Muscle of arm (tissue), 12 donors: ENCODE results near the gene ZFAND2B. TPM values are rescaled to one million over a fixed set of nuclear protein-coding genes. Genes with fewer than 3 reads are reported as not detected.

ENCODE experiments used
- DNase-seq: peaks from one replicate; pipeline ENCODE4 v3.0.0-alpha.2; 2013
- polyA plus RNA-seq, 12 donors: library from polyadenylated mRNA; unstranded; fragments of 120-200 nt; gene quantifications; one replicate each; pipeline ENCODE4 v1.2.1, GENCODE V29; 2013; ENCODE audit not compliant: insufficient read length in 12 of 12

The ZFAND2B gene
- polyA plus RNA-seq, 12 donors, result 16.5 to 36.6 (median 24.2) TPM; not detected in 1

DNA sequence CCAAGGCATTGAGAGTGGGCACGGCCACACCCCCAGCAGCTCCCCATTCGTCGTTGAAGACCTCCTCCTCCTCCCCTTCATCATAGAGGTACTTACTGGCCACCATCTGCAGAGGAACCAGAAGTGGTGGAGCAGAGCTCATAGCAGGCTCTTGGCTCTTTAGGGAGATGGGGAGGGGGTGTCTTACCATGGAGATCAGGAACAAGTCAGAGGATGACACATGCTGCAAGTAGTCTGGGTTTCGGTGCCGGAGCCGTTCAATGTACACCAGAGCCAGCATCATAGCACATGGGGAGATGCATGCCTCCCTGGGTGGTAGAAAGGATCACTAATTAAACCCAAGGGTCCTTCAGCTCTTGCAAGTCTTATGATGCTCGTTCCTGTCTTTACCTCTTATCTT lies 31.8 kb upstream of the ZFAND2B start:
- DNase-seq, result no peak

DNA sequence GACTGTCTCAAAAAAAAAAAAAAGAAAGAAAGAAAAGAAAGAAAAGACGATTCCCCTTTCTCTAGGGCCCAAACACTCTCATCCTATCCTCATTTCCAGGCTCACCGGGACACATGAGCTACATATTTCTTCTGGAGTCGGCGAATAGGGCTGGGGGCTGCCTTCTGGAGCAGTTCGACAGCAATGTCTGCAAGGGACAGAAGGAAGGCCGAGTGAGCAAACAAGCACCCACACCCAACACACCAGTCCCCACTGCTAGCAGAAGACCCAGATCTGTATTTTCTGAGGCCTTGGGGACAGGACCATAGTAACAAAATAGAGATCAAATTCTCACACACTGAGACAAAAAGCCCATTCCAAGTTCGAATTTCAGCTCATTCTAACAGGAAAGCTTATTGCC lies 31.1 kb upstream of the ZFAND2B start:
- DNase-seq, result no peak

GRCh38 chr2:219175928-219176817 lies 30.4 kb upstream of the ZFAND2B start:
- peak; percentile 11 for DNase-seq

DNA sequence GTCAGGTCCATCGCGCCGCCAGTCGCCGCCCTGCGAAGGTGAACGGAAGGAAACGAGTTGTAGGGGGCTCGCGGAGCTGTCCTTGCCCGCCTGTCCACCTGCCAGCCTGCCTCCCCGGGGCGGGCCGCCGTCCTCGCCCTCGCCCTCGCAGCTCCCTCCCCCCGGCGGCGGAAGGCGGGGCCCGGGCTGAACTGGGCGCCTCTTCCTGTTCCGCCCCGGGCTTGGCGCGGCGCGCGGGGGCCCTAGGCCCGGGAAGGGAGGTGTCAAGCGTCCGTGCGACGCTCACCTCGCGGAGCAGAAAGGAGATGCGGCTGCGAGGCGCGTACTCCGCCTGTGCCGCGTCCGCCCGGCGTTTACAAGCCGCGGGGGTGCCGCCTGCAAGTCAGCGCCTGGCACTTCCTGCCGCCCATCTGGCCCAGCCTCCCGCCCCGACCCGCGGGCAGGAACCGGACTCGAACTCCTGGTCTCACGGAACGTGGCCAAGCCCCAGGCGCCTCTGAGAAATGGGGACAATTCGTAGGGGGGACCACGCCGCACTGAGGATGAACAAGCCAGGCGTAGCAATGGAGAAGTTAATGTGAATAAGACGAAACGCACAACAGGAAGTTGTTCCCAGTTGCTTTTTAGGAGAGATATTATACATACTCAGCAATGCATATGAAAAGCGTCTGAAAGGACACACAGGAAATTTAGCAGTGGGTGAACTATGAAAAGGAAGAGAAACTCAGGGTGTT lies 29.6 kb upstream of the ZFAND2B start, which contains the start of gene CNPPD1:
Gene CNPPD1 (minus strand): TSS at position 108 of the 734 bp plus-strand sequence. CDS start 97 bp downstream, at position 11.
- peak; percentile 84 for DNase-seq

DNA sequence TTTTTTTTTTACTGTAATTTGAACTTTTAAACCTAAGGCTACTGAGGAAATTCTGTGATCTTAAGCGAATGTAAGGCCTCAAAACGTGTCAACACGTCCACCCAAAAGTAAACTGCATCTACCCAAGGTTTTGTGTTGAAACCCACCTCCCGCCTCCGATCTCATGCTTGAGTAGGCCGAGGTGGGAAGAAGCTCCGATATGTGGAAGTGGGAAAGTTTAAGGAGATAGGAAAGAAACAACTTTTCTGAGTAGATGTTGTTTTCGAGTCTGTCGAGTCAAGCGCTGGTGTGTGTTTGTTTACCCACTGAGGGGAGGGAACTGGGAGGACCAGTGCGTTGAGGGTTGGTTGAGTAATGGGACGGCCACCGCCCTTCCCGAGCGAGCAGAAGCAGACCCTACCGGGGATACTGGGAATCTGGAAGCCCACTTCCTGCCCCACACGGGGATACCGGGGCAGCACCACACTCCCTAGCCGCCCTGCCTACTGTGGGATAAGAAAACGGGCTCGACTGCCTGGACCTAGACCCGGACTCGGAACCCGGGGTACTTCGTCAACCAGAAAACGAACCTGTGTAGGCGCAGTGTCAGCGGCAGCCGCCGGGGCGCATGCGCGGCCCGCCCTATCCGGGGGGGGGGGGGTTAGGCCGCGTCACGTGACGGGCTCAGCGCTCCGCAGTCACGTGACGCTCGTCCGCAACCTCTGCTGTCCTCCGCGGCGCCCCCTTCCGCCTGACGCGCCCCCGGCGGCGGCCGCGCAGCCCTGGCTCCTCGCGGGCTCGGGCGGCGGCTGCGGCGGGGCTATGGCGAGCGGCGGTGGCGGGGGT lies 28.8 kb upstream of the ZFAND2B start, which contains the start of gene RETREG2:
Gene RETREG2 (plus strand): TSS at position 724 of the 825 bp plus-strand sequence. CDS start 78 bp downstream, at position 802.
- DNase-seq, result peak; percentile 93

DNA sequence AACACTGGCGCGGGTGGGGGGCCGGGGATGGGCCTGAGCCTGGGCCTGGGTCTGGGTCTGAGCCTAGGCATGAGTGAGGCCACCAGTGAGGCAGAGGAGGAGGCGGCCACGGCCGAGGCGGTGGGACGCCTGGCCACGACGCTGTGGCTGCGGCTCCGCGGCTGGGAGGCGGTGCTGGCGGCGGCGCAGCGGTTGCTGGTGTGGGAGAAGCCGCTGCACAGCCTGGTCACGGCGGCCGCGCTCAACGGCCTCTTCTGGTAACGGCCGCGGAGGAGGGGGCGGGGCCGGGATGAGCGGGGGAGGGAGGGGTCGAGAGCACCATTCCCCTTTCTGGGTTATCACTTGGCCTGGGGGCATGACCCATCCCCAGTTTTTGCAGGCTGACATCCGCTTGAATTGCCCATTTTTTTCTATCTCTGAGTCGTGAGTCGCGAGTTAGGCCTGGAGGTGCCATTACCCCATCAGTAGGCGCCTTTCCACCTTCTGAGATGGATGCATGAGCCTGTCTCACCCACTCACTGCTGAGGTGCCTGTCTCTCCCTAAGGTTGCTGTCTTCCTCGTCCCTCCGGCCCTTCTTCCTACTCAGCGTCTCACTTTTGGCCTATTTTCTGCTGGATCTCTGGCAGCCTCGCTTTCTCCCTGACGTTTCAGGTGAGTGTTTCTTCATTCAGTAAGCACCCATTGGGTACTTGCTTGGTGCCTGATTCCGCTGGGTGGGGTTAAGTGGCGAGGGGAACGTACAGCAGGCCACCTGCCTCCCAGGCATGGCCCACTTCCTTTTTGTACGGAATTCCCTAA lies 28.0 kb upstream of the ZFAND2B start:
- peak; percentile 20 for DNase-seq

GRCh38 chr2:219179601-219180465 lies 26.7 kb upstream of the ZFAND2B start:
- DNase-seq, result no peak

GRCh38 chr2:219180961-219181360 lies 25.6 kb upstream of the ZFAND2B start:
- DNase-seq, result no peak

GRCh38 chr2:219181531-219181930 lies 25.1 kb upstream of the ZFAND2B start:
- no peak for DNase-seq

DNA sequence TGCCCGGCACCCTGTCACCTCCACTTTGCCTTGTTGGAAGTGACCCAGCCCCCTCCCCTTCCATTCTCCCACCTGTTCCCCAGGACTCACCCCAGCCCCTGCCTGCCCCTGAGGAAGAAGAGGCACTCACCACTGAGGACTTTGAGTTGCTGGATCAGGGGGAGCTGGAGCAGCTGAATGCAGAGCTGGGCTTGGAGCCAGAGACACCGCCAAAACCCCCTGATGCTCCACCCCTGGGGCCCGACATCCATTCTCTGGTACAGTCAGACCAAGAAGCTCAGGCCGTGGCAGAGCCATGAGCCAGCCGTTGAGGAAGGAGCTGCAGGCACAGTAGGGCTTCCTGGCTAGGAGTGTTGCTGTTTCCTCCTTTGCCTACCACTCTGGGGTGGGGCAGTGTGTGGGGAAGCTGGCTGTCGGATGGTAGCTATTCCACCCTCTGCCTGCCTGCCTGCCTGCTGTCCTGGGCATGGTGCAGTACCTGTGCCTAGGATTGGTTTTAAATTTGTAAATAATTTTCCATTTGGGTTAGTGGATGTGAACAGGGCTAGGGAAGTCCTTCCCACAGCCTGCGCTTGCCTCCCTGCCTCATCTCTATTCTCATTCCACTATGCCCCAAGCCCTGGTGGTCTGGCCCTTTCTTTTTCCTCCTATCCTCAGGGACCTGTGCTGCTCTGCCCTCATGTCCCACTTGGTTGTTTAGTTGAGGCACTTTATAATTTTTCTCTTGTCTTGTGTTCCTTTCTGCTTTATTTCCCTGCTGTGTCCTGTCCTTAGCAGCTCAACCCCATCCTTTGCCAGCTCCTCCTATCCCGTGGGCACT lies 24.0 kb upstream of the ZFAND2B start:
- no peak for DNase-seq

DNA sequence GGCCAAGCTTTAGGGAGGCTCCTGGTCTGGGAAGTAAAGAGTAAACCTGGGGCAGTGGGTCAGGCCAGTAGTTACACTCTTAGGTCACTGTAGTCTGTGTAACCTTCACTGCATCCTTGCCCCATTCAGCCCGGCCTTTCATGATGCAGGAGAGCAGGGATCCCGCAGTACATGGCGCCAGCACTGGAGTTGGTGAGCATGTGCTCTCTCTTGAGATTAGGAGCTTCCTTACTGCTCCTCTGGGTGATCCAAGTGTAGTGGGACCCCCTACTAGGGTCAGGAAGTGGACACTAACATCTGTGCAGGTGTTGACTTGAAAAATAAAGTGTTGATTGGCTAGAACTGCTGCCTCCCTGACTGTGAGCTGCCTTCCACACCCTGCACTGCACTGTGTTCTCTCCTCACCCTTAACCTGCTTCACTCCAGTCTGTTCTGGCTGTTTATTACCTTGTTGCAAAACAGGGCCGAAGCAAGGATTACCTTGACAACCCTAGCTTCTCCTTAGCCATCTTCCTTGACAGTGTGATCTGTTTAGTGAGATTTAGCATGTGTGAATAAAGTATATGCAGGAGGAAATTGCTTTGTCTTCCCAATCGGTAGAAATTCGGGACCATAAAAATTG lies 23.3 kb upstream of the ZFAND2B start:
- DNase-seq, result no peak

DNA sequence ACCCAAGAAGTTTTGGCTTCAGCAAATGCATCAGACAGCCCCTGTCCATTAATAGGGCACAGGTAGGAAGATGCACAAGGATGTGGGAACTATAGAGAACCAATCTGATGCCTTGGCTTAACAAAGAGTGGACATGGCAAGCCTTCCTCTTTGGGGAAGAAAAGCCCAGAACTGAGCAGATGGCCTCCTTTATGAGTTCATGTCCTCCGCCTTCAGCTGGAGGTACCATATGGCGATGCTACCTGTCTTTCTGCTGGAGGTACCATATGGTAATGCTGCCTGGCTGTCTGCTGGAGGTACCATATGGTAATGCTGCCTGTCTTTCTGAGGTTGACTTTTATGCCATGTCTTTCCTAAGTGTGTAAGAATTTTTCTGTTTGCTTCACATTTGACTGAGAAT lies 22.5 kb upstream of the ZFAND2B start:
- no peak for DNase-seq

DNA sequence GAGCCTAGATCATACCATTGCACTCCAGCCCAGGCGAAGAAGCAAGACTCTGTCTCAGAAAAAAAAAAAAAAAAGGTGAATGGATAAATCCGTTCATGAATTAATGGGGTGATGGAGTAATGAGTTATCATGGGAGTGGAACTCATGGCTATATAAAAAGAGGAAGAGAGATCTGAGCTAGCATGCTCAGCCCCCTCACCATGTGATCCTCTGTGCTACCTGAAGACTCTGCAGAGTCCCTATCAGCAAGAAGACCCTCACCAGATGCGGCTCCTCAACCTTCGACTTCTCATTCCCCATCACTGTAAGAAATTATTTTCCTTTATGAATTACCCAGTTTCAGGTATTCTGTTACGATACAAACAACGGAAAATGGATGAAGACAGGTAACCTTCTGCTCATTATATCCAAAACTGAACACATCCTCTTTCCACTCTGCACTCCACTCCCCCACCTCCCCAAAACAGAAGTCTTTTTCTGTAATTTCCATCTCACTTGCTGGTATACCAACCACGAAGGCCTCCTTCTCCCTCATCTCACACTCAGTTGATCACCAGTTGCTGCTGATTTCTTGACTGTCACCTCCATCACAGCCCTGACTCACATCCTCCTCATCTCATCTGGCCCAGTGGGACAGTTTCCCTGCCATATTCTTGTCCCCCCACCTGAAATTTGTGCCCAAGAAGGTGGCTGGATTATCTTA lies 19.7 kb upstream of the ZFAND2B start:
- no peak for DNase-seq

GRCh38 chr2:219197388-219197787 lies 9.2 kb upstream of the ZFAND2B start:
- no peak for DNase-seq

DNA sequence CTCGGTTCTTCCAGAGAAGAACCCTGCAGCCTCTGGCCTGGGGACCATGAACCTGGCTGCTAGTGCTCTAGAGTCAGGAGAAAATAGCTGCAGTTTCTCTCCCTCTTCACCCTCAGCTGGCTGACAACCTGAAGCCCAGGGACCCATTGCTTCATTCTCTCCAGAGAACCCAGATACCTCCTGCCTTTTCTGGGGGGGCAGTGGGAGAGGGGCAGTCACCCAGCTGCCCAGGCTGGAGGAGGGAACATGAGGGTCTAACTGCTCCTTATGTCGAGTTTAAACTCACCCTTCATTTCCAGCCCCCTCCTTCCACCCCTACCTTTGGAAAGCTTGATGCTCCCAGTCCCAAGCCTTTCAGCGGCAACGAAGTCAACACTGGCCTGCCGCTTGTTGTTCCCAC lies 7.6 kb upstream of the ZFAND2B start:
- DNase-seq, result no peak

GRCh38 chr2:219199470-219200211 lies 6.9 kb upstream of the ZFAND2B start:
- DNase-seq, result no peak
